ENCODE measurements around the gene COMMD6. TPM values are rescaled to one million over a fixed set of nuclear protein-coding genes. Genes with fewer than 3 reads are reported as not detected.
A peak's percentile ranks its signal among the peaks of the same experiment; 100 is the strongest.

The COMMD6 gene
- total RNA-seq, 2 donors from 2014 or later, result 125 to 128 TPM

DNA sequence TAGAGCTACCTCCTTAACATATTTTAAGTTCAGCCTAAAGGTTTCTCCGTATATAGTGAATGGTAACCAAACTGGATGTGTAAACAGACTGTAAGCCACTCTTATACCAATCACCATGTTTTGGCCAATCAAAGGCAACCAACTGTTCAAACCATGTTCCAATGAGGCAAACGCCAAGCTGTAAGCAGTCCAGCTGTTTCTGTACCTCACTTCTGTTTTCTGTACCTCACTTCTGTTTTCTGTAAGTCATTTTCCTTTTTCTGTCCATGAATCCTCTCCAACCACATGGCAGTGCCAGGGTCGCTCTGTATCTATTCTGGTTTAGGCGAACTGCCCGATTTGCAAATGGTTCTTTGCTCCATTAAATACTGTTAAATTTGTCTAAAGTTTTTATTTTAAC lies 24.4 kb downstream of the COMMD6 start:
- Mint-ChIP-seq H3K27me3 (ENCODE audit: low read depth) (peaks cover 6% of the 10 kb centered on the region), H3K36me3 (ENCODE audit: insufficient read depth in 2 of 2) (no peaks in the 10 kb centered on the region), H3K4me3 (no peak overlapping the region), H3K4me1 (ENCODE audit: low read depth) (peaks cover 3% of the 10 kb centered on the region), H3K9me3 (peaks cover 0 to 3% of the 10 kb centered on the region in 2 donors), H3K27ac (no peak overlapping the region)
- ATAC-seq (replicated peaks in 1 of 2) (no peak), DNase-seq (no peak)

DNA sequence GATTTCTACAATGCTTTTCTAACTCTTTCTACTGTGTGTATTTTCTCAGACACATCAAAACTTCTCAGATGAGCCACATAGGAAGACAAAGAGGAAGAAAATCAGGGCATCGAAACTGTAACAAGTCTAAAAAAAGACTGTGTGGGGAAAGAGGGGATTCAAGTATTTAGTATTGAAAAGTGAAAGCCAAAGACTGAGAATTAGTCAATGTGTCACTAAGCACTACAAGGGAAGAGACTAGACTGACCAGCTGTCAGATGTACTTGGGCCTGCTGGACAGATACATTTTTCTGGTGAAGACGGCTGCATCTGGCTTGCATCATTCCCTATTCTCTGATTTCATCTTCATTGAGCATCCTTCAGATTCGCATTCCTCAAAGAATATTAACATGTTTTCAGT lies 25.4 kb downstream of the COMMD6 start:
- Mint-ChIP-seq H3K9me3 (peaks cover 0 to 3% of the 10 kb centered on the region in 2 donors), H3K27ac (no peak overlapping the region), H3K4me1 (ENCODE audit: low read depth) (peaks cover 3% of the 10 kb centered on the region), H3K4me3 (no peak overlapping the region), H3K27me3 (ENCODE audit: low read depth) (peaks cover 6% of the 10 kb centered on the region), H3K36me3 (ENCODE audit: insufficient read depth in 2 of 2) (no peaks in the 10 kb centered on the region)
- ATAC-seq (replicated peaks in 1 of 2) (no peak), DNase-seq (no peak)

DNA sequence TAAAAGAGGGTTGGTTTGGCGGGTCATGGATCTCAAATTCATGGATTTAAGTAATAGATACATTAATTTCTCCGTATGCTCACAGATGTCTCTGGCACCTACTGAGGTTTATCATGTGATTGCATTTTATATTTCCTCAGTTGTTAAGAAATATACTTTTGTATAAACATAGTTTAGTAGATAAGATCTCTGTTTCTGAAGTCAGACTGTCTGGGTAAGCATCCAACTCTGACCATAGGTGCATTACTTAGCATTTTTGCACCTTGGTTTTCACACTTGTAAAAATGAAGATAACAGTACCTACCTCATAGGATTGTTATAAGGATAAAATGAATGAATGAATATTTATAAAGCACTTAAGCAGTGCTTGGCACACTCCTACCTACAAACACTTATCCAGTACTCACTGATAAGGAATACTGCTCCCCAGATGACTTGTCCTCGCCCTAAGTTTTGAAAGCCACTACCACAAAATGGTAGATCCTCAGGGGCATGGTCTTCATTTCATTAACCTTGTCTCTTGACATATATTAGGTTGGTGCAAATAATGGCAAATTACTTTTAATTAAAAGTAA lies 26.5 kb downstream of the COMMD6 start:
- Mint-ChIP-seq H3K36me3 (ENCODE audit: insufficient read depth in 2 of 2) (no peaks in the 10 kb centered on the region), H3K4me1 (ENCODE audit: low read depth) (peaks cover 3% of the 10 kb centered on the region), H3K27me3 (ENCODE audit: low read depth) (peaks cover 6% of the 10 kb centered on the region), H3K27ac (no peak overlapping the region), H3K9me3 (peaks cover 0 to 3% of the 10 kb centered on the region in 2 donors), H3K4me3 (no peak overlapping the region)
- ATAC-seq (replicated peaks in 1 of 2) (no peak), DNase-seq (no peak)

GRCh38 chr13:75508002-75508548 lies 29.6 kb downstream of the COMMD6 start:
- no peak for ATAC-seq (replicated peaks in 1 of 2)
- no peak for DNase-seq
- no peaks in the 10 kb centered on the region for H3K36me3 Mint-ChIP-seq (ENCODE audit: insufficient read depth in 2 of 2)
- H3K27ac Mint-ChIP-seq, result no peak overlapping the region
- H3K4me3 Mint-ChIP-seq, result no peak overlapping the region
- peaks cover 6% of the 10 kb centered on the region for H3K27me3 Mint-ChIP-seq (ENCODE audit: low read depth)
- H3K4me1 Mint-ChIP-seq (ENCODE audit: low read depth), result no peaks in the 10 kb centered on the region
- no peaks in the 10 kb centered on the region for H3K9me3 Mint-ChIP-seq

- H3K9me3 Mint-ChIP-seq, result no peaks in the 10 kb centered on the region
- no peak for DNase-seq
- H3K4me3 Mint-ChIP-seq, result no peak overlapping the region
- no peaks in the 10 kb centered on the region for H3K36me3 Mint-ChIP-seq (ENCODE audit: insufficient read depth in 2 of 2)
- H3K4me1 Mint-ChIP-seq (ENCODE audit: low read depth), result no peaks in the 10 kb centered on the region
- peaks cover 6% of the 10 kb centered on the region for H3K27me3 Mint-ChIP-seq (ENCODE audit: low read depth)
- H3K27ac Mint-ChIP-seq, result no peak overlapping the region
- no peak for ATAC-seq (replicated peaks in 1 of 2)
Measured at GRCh38 chr13:75507027-75508001, 30.3 kb downstream of the COMMD6 start.

DNA sequence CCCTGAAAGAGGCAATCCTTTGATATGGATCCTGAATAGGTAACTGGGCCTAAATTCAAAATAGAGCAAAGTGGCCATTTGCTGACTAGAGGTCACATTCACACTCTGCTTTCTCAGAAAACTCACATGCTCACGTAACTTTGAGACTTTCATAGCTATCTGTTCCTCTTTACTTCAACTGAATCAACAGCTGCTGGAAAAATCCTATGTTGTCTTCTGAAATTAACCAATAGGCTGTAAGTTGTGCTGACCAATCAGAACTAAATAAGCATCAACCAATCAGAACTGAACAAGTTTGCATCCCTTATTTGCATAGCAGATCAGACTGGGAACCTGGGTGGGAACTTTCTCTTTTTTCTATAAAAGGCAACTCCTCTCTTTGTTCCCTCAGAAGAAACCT lies 31.6 kb downstream of the COMMD6 start:
- Mint-ChIP-seq H3K9me3 (no peaks in the 10 kb centered on the region), H3K27ac (no peak overlapping the region), H3K27me3 (ENCODE audit: low read depth) (peaks cover 6% of the 10 kb centered on the region), H3K36me3 (ENCODE audit: insufficient read depth in 2 of 2) (no peaks in the 10 kb centered on the region), H3K4me3 (no peak overlapping the region), H3K4me1 (ENCODE audit: low read depth) (no peaks in the 10 kb centered on the region)
- DNase-seq (no peak), ATAC-seq (replicated peaks in 1 of 2) (no peak)

- H3K27ac Mint-ChIP-seq, result no peak overlapping the region
- H3K27me3 Mint-ChIP-seq (ENCODE audit: low read depth), result peaks cover 2% of the 10 kb centered on the region
Measured at GRCh38 chr13:75505327-75505726, 32.3 kb downstream of the COMMD6 start.

GRCh38 chr13:75495938-75496337 lies 41.7 kb downstream of the COMMD6 start:
- ATAC-seq (replicated peaks in 1 of 2) (no peak), DNase-seq (no peak)
- Mint-ChIP-seq H3K27ac (no peak overlapping the region), H3K27me3 (ENCODE audit: low read depth) (peaks cover 23% of the 10 kb centered on the region), H3K36me3 (ENCODE audit: insufficient read depth in 2 of 2) (no peaks in the 10 kb centered on the region), H3K9me3 (no peaks in the 10 kb centered on the region), H3K4me3 (no peak overlapping the region), H3K4me1 (ENCODE audit: low read depth) (peaks cover 8% of the 10 kb centered on the region)

More at GRCh38 chr13:75505327-75505726, 32.3 kb downstream of the COMMD6 start:
- Mint-ChIP-seq H3K36me3 (ENCODE audit: insufficient read depth in 2 of 2) (no peaks in the 10 kb centered on the region), H3K9me3 (no peaks in the 10 kb centered on the region), H3K4me1 (ENCODE audit: low read depth) (no peaks in the 10 kb centered on the region), H3K4me3 (no peak overlapping the region)
- ATAC-seq (replicated peaks in 1 of 2) (no peak), DNase-seq (no peak)

DNA sequence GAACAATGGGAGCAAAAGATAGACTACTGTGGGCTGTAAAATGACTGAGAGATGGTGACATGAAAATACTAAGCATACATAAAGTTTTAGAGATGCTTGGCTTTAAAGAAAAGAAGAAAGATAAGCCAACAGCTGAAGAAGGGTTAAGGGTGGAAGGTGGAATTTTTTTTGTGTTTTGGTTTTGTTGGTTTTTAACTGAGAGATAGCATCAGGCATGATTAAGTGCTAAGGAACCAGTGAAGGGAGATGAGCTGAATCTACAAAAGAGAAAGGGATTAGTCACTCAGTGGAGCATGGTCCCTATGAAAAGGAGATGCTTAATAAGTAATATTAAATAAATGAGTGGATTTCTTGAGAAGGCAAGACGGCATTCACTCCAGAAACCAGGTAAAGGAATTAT lies 43.1 kb downstream of the COMMD6 start:
- Mint-ChIP-seq H3K4me3 (no peak overlapping the region), H3K4me1 (ENCODE audit: low read depth) (peaks cover 14% of the 10 kb centered on the region), H3K27me3 (ENCODE audit: low read depth) (peaks cover 28% of the 10 kb centered on the region), H3K9me3 (no peaks in the 10 kb centered on the region), H3K27ac (no peak overlapping the region), H3K36me3 (ENCODE audit: insufficient read depth in 2 of 2) (no peaks in the 10 kb centered on the region)
- ATAC-seq (replicated peaks in 1 of 2) (no peak), DNase-seq (no peak)

- Mint-ChIP-seq H3K27me3 (ENCODE audit: low read depth) (peaks cover 30% of the 10 kb centered on the region), H3K4me1 (ENCODE audit: low read depth) (peaks cover 18% of the 10 kb centered on the region), H3K36me3 (ENCODE audit: insufficient read depth in 2 of 2) (no peaks in the 10 kb centered on the region), H3K4me3 (no peak overlapping the region), H3K27ac (no peak overlapping the region), H3K9me3 (no peaks in the 10 kb centered on the region)
- no peak for DNase-seq
- ATAC-seq (replicated peaks in 1 of 2), result no peak
Measured at GRCh38 chr13:75493156-75493555, 44.5 kb downstream of the COMMD6 start.

DNA sequence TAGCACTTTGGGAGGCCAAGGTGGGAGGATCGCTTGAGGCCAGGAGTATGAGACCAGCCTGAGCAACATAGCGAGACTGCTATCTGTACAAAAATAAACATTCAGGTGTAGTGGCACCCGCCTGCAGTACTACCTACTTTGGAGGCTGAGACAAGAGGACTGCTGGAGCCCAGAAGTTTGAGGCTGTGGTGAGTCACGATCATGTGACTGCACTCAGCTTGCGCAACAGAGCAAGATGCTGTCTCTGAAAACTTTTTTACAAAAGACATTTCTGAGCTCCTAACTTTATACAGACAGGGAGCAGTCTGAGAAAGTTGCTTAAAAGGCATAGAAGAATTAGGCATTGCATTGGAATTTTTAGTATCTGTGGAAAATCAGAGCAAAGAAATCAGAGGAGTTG lies 45.3 kb downstream of the COMMD6 start:
- no peak for ATAC-seq (replicated peaks in 1 of 2)
- Mint-ChIP-seq H3K36me3 (ENCODE audit: insufficient read depth in 2 of 2) (no peaks in the 10 kb centered on the region), H3K4me3 (no peak overlapping the region)

GRCh38 chr13:75491376-75491775 lies 46.3 kb downstream of the COMMD6 start:
- H3K36me3 Mint-ChIP-seq (ENCODE audit: insufficient read depth in 2 of 2), result no peaks in the 10 kb centered on the region
- no peak overlapping the region for H3K4me3 Mint-ChIP-seq
- peaks cover 24% of the 10 kb centered on the region for H3K4me1 Mint-ChIP-seq (ENCODE audit: low read depth)
- DNase-seq, result no peak
- no peak for ATAC-seq (replicated peaks in 1 of 2)
- peaks cover 48% of the 10 kb centered on the region for H3K27me3 Mint-ChIP-seq (ENCODE audit: low read depth)
- H3K9me3 Mint-ChIP-seq, result no peaks in the 10 kb centered on the region
- no peak overlapping the region for H3K27ac Mint-ChIP-seq

More for the DNA sequence above, 45.3 kb downstream of the COMMD6 start:
- Mint-ChIP-seq H3K9me3 (no peaks in the 10 kb centered on the region), H3K27ac (no peak overlapping the region), H3K4me1 (ENCODE audit: low read depth) (peaks cover 18% of the 10 kb centered on the region), H3K27me3 (ENCODE audit: low read depth) (peaks cover 38% of the 10 kb centered on the region)
- DNase-seq, result no peak

GRCh38 chr13:75489502-75490263 lies 48.0 kb downstream of the COMMD6 start:
- peak; percentile 71 to 73 for ATAC-seq (replicated peaks in 1 of 2)
- Mint-ChIP-seq H3K27ac (peak overlapping the region; percentile 40), H3K4me3 (peak overlapping the region in 1 of 2 donors; percentile 33)

More at GRCh38 chr13:75489502-75490263, 48.0 kb downstream of the COMMD6 start:
- no peak for DNase-seq
- Mint-ChIP-seq H3K27me3 (ENCODE audit: low read depth) (peaks cover 56% of the 10 kb centered on the region), H3K4me1 (ENCODE audit: low read depth) (peaks cover 40% of the 10 kb centered on the region), H3K36me3 (ENCODE audit: insufficient read depth in 2 of 2) (no peaks in the 10 kb centered on the region), H3K9me3 (no peaks in the 10 kb centered on the region)
